Psoas muscle (tissue), 8 donors: Measurements from ENCODE around the gene RAI14. TPM values are rescaled to one million over a fixed set of nuclear protein-coding genes. Genes with fewer than 3 reads are reported as not detected.

Experiments used
- ATAC-seq, 4 donors: fragments of 200-7000 bp; cut with Tn5 transposase; one replicate each; pipeline ENCODE4 v1.9.1; 2020; ENCODE audit warnings: moderate library complexity in 3 of 4, mild to moderate bottlenecking in 2 of 4
- DNase-seq, 2 donors: peaks; one replicate each; pipeline ENCODE4 v3.0.0-alpha.2; 2020
- H3K27ac ChIP-seq: fragments of 200-600 bp; one replicate; pipeline ENCODE4 v1.8.0; 2022
- H3K27me3 ChIP-seq, 3 donors: fragments of 200-600 bp in 1 of 3; one replicate each; pipeline versions ENCODE4 v1.6.1 to v1.8.0; 2013 to 2022; ENCODE audit warnings: low read length in 2 of 3, mild to moderate bottlenecking in 2 of 3, moderate library complexity in 1 of 3; ENCODE audit not compliant: insufficient read depth in 3 of 3
- H3K36me3 ChIP-seq, 2 donors: fragments of 200-600 bp in 1 of 2; one replicate each; pipeline versions ENCODE4 v1.6.1 to v1.8.0; 2013 to 2022; ENCODE audit warnings: low read depth in 1 of 2, mild to moderate bottlenecking in 1 of 2, moderate library complexity in 1 of 2; ENCODE audit not compliant: insufficient read depth in 1 of 2
- H3K4me1 ChIP-seq: fragments of 200-600 bp; one replicate; pipeline ENCODE4 v1.8.0; 2022
- H3K4me3 ChIP-seq: fragments of 200-600 bp; one replicate; pipeline ENCODE4 v1.8.0; 2022; ENCODE audit warnings: mild to moderate bottlenecking
- H3K9me3 ChIP-seq: fragments of 200-600 bp; one replicate; pipeline ENCODE4 v1.8.0; 2022
- WGBS, 3 donors: extraction: QIAGEN DNeasy Blood & Tissue Kit; methylation state at CpG; one replicate each; pipeline versions ENCODE4 v1.1.6 to v1.1.7; 2013; 5-methylcytosine and 5-hydroxymethylcytosine counted together
- intact Hi-C, 2 donors: fragments of 100-400 bp; cut with DNase I; formaldehyde crosslinking; loops; one replicate each; pipeline versions ENCODE4 v1.11.0 to v1.14.2; 2022
- polyA plus RNA-seq, 3 donors: library from polyadenylated mRNA; stranded (reverse); fragments of 200-250 nt; gene quantifications; one replicate each; pipeline ENCODE4 v1.2.3, GENCODE V29; 2013
- total RNA-seq, 4 donors: library from RNA; stranded (reverse); fragmentation: NEBNext Ultra II Directional in 2 of 4; extraction: Animal tissue kit (Norgen Biotek cat#: 25700) in 2 of 4; gene quantifications; one replicate each; pipeline versions ENCODE4 v1.2.1 to v1.2.4, GENCODE V29; 2021 to 2023
- TF ChIP-seq, protein P1 (sequence below): fragments of 200-600 bp; IDR thresholded peaks from one replicate; pipeline ENCODE4 v1.8.0; 2022; ENCODE audit warnings: antibody characterized with exemption
- donor health status: healthy with polysubstance abuse.
- donor health status: DM: no; HTN: no; CAD: no; lungs with moderate emphysema.
- donor health status: Bipolar disorder and iron deficiency.
- donor health status: healthy.
- donor health status: DM: yes; HTN: yes; CAD: no.
- donor health status: DM: no; HTN: no; CAD: no.
- donor health status: DM: no; HTN: no; CAD: no.
- donor health status: DM: yes; HTN: yes; CAD: no.

The RAI14 gene
- total and polyA plus RNA-seq, 7 donors = 0.69 to 4.3 (median 2.1) TPM

GRCh38 chr5:34868791-34869190 lies 212.7 kb downstream of the RAI14 start:
- WGBS, 3 donors = 90 to 97% (median 97%) methylated on average over 1 of the region's 1 CpG
- intact Hi-C loops = no loop called here
- DNase-seq (no peak), ATAC-seq (no peak)
- no peak overlapping the region for H3K27ac ChIP-seq
- H3K9me3 ChIP-seq = no peaks in the 10 kb centered on the region
- H3K27me3 ChIP-seq = no peaks in the 10 kb centered on the region
- H3K4me1 ChIP-seq = no peaks in the 10 kb centered on the region
- TF ChIP-seq, protein P1, sequence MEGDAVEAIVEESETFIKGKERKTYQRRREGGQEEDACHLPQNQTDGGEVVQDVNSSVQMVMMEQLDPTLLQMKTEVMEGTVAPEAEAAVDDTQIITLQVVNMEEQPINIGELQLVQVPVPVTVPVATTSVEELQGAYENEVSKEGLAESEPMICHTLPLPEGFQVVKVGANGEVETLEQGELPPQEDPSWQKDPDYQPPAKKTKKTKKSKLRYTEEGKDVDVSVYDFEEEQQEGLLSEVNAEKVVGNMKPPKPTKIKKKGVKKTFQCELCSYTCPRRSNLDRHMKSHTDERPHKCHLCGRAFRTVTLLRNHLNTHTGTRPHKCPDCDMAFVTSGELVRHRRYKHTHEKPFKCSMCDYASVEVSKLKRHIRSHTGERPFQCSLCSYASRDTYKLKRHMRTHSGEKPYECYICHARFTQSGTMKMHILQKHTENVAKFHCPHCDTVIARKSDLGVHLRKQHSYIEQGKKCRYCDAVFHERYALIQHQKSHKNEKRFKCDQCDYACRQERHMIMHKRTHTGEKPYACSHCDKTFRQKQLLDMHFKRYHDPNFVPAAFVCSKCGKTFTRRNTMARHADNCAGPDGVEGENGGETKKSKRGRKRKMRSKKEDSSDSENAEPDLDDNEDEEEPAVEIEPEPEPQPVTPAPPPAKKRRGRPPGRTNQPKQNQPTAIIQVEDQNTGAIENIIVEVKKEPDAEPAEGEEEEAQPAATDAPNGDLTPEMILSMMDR = no peak
- H3K4me3 ChIP-seq = no peak overlapping the region
- H3K36me3 ChIP-seq = no peaks in the 10 kb centered on the region

GRCh38 chr5:34869256-34869655 lies 213.1 kb downstream of the RAI14 start:
- ATAC-seq = no peak
- WGBS, 3 donors = 90 to 97% (median 91%) methylated on average over 1 of the region's 1 CpG

GRCh38 chr5:34870382-34870781 lies 214.3 kb downstream of the RAI14 start:
- 88 to 95% (median 90%) methylated on average over 2 of the region's 2 CpGs for WGBS, 3 donors
- no peak for ATAC-seq
- no peak for DNase-seq
- H3K4me1 ChIP-seq = no peaks in the 10 kb centered on the region
- no peak overlapping the region for H3K4me3 ChIP-seq
- no peaks in the 10 kb centered on the region for H3K27me3 ChIP-seq
- no peaks in the 10 kb centered on the region for H3K9me3 ChIP-seq
- TF ChIP-seq, protein P1 = no peak
- no peaks in the 10 kb centered on the region for H3K36me3 ChIP-seq
- H3K27ac ChIP-seq = no peak overlapping the region
- intact Hi-C loops = no loop called here

More at GRCh38 chr5:34869256-34869655, 213.1 kb downstream of the RAI14 start:
- intact Hi-C loops = no loop called here
- TF ChIP-seq, protein P1 = no peak
- no peaks in the 10 kb centered on the region for H3K4me1 ChIP-seq
- no peak overlapping the region for H3K27ac ChIP-seq
- H3K36me3 ChIP-seq = no peaks in the 10 kb centered on the region
- no peaks in the 10 kb centered on the region for H3K27me3 ChIP-seq
- no peaks in the 10 kb centered on the region for H3K9me3 ChIP-seq
- DNase-seq = no peak
- no peak overlapping the region for H3K4me3 ChIP-seq

GRCh38 chr5:34876275-34876674 lies 220.1 kb downstream of the RAI14 start:
- H3K4me1 ChIP-seq = no peaks in the 10 kb centered on the region
- H3K27ac ChIP-seq = no peak overlapping the region
- intact Hi-C loops = no loop called here
- no peaks in the 10 kb centered on the region for H3K36me3 ChIP-seq
- no peak for ATAC-seq
- TF ChIP-seq, protein P1 = no peak
- no peak overlapping the region for H3K4me3 ChIP-seq
- H3K9me3 ChIP-seq = peaks cover 3% of the 10 kb centered on the region
- no peaks in the 10 kb centered on the region for H3K27me3 ChIP-seq
- no peak for DNase-seq

- intact Hi-C loops = no loop called here
- TF ChIP-seq, protein P1 = no peak
- H3K9me3 ChIP-seq = peaks cover 2% of the 10 kb centered on the region
- H3K4me1 ChIP-seq = no peaks in the 10 kb centered on the region
- H3K4me3 ChIP-seq = no peak overlapping the region
- no peaks in the 10 kb centered on the region for H3K27me3 ChIP-seq
- no peak for ATAC-seq
- no peak for DNase-seq
- H3K36me3 ChIP-seq = no peaks in the 10 kb centered on the region
- no peak overlapping the region for H3K27ac ChIP-seq
Observed at GRCh38 chr5:34881246-34881645, 225.1 kb downstream of the RAI14 start.
